ENCODE results near the gene ELK3.

DNA sequence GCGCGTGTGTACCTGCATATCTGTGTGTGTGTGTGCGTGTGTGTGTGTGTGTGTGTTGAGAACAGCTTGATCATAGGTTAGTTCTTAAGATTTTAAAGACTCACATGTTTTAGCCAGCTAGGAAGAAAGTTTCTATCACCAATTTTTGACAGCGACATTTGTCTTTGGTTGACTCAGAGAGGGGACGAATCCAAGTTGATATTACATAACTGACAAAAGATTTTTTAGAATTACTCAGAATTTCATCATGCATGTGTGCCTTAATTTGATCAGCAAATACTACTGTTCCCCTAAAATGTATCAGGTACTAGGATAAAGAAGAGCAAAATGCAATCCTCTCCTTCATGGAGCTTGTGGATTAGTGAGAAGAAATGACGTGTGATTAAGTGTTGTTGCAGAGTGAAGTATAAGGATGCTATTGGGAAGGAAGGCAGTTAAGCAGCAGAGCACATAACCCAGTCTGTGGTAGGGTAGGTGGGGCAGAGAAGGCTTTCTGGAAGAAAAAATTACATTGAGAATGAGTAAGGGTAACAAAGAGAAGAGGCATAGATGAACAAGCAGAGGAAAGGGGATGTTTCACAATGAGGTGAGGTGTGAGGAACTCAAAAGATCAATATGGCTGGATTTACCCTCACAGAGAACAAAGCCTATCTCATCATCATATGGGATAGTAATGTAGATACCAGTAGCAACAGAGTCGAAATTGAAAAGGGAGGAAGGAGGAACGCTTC, 77.5 kb downstream of the ELK3 start:
- TF ChIP-seq, protein P1, sequence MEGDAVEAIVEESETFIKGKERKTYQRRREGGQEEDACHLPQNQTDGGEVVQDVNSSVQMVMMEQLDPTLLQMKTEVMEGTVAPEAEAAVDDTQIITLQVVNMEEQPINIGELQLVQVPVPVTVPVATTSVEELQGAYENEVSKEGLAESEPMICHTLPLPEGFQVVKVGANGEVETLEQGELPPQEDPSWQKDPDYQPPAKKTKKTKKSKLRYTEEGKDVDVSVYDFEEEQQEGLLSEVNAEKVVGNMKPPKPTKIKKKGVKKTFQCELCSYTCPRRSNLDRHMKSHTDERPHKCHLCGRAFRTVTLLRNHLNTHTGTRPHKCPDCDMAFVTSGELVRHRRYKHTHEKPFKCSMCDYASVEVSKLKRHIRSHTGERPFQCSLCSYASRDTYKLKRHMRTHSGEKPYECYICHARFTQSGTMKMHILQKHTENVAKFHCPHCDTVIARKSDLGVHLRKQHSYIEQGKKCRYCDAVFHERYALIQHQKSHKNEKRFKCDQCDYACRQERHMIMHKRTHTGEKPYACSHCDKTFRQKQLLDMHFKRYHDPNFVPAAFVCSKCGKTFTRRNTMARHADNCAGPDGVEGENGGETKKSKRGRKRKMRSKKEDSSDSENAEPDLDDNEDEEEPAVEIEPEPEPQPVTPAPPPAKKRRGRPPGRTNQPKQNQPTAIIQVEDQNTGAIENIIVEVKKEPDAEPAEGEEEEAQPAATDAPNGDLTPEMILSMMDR (conservative IDR thresholded peaks at IDR 0.05) = no peak
- TF ChIP-seq ZFX (IDR thresholded peaks at IDR 0.05) = no peak

Data from C4-2B (cell line).